HepG2 (cell line): ENCODE data around the gene UCKL1. TPM values are rescaled to one million over a fixed set of nuclear protein-coding genes. Genes with fewer than 3 reads are reported as not detected.

ENCODE experiments used
- DPF2 ChIP-seq: sonication (generic); formaldehyde crosslinking; IDR thresholded peaks from 2 replicates; pipeline ENCODE4 v1.4.0; 2020; ENCODE audit warnings: mild to moderate bottlenecking, low read depth, missing genetic modification reagents, borderline replicate concordance
- EED ChIP-seq: sonication (generic); formaldehyde crosslinking; IDR thresholded peaks from 2 replicates; pipeline ENCODE4 v1.5.0; 2020; ENCODE audit warnings: mild to moderate bottlenecking, missing genetic modification reagents
- JARID2 ChIP-seq: sonication (generic); formaldehyde crosslinking; IDR thresholded peaks from 2 replicates; pipeline ENCODE4 v1.8.1; 2023; ENCODE audit warnings: missing genetic modification reagents, inconsistent platforms; ENCODE audit not compliant: insufficient replicate concordance
- KLF15 ChIP-seq: sonication (generic); formaldehyde crosslinking; IDR thresholded peaks from 2 replicates; pipeline ENCODE4 v1.8.1; 2023; ENCODE audit warnings: borderline replicate concordance, mild to moderate bottlenecking, inconsistent platforms, missing genetic modification reagents, mixed read lengths
- MED1 ChIP-seq: sonication (generic); formaldehyde crosslinking; IDR thresholded peaks from 2 replicates; pipeline ENCODE4 v1.4.0; 2020; ENCODE audit warnings: missing genetic modification reagents
- MYNN ChIP-seq: sonication (generic); formaldehyde crosslinking; IDR thresholded peaks from 2 replicates; pipeline ENCODE4 v1.4.0; 2020; ENCODE audit warnings: mild to moderate bottlenecking, low read depth, missing genetic modification reagents
- NCOA2 ChIP-seq: sonication (generic); formaldehyde crosslinking; IDR thresholded peaks from 2 replicates; pipeline ENCODE4 v1.8.0; 2022; ENCODE audit warnings: inconsistent platforms
- RAD51 ChIP-seq: fragments of 450-650 bp; IDR thresholded peaks from 2 replicates; pipeline ENCODE4 v1.6.1; 2016; ENCODE audit warnings: borderline replicate concordance
- ZNF670 ChIP-seq: sonication (generic); formaldehyde crosslinking; IDR thresholded peaks from 2 replicates; pipeline ENCODE4 v1.8.0; 2022; ENCODE audit warnings: mild to moderate bottlenecking, missing genetic modification reagents, borderline replicate concordance
- ZSCAN29 ChIP-seq: sonication (generic); formaldehyde crosslinking; conservative IDR thresholded peaks from 2 replicates; pipeline ENCODE4 v1.4.0; 2020; ENCODE audit warnings: mild to moderate bottlenecking, missing genetic modification reagents
- polyA plus RNA-seq, 8 experiments: library from polyadenylated mRNA; depleted of rRNA in 3 of 8; stranded (reverse) in 7 of 8; unstranded in 1 of 8; fragments of >200 nt; fragmentation: Illumina TruSeq in 4 of 8; extraction: Trizol in 4 of 8; gene quantifications; 2 replicates each; pipeline versions ENCODE4 v1.2.1 to v1.2.3, GENCODE V29; 2011 to 2016; ENCODE audit warnings: low read depth in 4 of 8, missing spikeins in 1 of 8, mixed read lengths in 1 of 8; ENCODE audit not compliant: insufficient read depth in 1 of 8
- total RNA-seq, 5 experiments: library from RNA; depleted of rRNA; stranded (reverse); fragments of >200 nt; fragmentation: Illumina TruSeq; extraction: Trizol; gene quantifications; 2 replicates each; pipeline ENCODE4 v1.2.3, GENCODE V29; 2016; ENCODE audit warnings: low read depth in 1 of 5
- TF ChIP-seq, protein P1 (sequence below), 2 experiments: IDR thresholded peaks; 2 replicates each; pipeline ENCODE4 v1.6.1; 2011 to 2012; ENCODE audit warnings: low read length in 2 of 2, borderline replicate concordance in 1 of 2, low read depth in 1 of 2, mild to moderate bottlenecking in 1 of 2, moderate library complexity in 1 of 2
- TF ChIP-seq, protein P2 (sequence below): sonication (generic); formaldehyde crosslinking; IDR thresholded peaks from 2 replicates; pipeline ENCODE4 v1.5.0; 2020; ENCODE audit warnings: mild to moderate bottlenecking, missing genetic modification reagents, borderline replicate concordance
- TF ChIP-seq, protein P3 (sequence below): sonication (generic); formaldehyde crosslinking; conservative IDR thresholded peaks from 2 replicates; pipeline ENCODE4 v1.4.0; 2020; ENCODE audit warnings: missing genetic modification reagents

UCKL1 gene
- total and polyA plus RNA-seq, 2 of the 13 experiments (the other 11 are each of a cell fraction or from before 2014, with no cell fraction given) = 50.2 to 126 TPM

DNA sequence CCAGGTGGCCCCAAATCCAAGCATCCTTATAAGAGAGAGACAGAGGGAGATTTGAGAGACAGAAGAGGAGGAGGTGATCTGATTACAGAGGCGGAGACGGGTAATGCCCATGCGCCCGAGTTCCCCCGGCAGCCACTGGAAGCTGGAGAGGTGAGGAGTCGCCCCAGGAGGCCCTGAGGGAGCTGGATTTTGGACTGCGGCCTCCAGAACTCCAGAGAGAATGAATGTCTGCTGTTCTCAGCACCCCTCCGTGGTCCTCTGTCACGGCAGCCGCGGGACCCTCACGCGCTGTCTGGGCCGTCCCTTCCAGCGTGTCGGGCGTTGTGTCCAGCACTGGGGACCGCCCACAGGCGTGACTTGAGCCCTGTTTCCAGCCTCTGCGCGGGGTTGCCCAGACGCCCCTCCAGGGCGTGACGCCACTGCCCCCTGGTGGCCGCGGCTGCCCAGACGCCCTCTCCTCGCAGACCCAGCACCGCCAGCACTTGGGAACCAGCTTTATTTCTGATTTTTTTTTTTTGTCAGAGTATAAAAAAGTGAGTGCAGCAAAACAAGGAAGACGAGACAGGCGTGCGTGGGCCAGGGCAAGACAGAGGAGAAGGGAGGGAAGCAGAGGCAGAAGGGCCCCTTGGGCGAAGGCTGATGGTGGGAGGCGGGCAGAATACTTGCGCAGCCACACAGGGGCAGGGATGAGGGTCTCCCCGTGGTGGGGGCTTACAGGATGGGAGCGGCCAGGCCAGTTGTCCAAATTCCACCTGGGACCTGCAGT is 17.6 kb upstream of the UCKL1 start (continued):
- no peak for TF ChIP-seq JARID2 (CRISPR knock-in tag)
- TF ChIP-seq ZSCAN29 (CRISPR knock-in tag) = no peak; the same call in 1 of the 2 replicates
- peak; percentile 85 for TF ChIP-seq MED1
- TF ChIP-seq, protein P1, sequence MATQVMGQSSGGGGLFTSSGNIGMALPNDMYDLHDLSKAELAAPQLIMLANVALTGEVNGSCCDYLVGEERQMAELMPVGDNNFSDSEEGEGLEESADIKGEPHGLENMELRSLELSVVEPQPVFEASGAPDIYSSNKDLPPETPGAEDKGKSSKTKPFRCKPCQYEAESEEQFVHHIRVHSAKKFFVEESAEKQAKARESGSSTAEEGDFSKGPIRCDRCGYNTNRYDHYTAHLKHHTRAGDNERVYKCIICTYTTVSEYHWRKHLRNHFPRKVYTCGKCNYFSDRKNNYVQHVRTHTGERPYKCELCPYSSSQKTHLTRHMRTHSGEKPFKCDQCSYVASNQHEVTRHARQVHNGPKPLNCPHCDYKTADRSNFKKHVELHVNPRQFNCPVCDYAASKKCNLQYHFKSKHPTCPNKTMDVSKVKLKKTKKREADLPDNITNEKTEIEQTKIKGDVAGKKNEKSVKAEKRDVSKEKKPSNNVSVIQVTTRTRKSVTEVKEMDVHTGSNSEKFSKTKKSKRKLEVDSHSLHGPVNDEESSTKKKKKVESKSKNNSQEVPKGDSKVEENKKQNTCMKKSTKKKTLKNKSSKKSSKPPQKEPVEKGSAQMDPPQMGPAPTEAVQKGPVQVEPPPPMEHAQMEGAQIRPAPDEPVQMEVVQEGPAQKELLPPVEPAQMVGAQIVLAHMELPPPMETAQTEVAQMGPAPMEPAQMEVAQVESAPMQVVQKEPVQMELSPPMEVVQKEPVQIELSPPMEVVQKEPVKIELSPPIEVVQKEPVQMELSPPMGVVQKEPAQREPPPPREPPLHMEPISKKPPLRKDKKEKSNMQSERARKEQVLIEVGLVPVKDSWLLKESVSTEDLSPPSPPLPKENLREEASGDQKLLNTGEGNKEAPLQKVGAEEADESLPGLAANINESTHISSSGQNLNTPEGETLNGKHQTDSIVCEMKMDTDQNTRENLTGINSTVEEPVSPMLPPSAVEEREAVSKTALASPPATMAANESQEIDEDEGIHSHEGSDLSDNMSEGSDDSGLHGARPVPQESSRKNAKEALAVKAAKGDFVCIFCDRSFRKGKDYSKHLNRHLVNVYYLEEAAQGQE (IDR thresholded peaks at IDR 0.05; ENCODE audit: borderline replicate concordance in 1 of 2, low read depth in 1 of 2, low read length in 2 of 2) = no peak
- TF ChIP-seq, protein P2, sequence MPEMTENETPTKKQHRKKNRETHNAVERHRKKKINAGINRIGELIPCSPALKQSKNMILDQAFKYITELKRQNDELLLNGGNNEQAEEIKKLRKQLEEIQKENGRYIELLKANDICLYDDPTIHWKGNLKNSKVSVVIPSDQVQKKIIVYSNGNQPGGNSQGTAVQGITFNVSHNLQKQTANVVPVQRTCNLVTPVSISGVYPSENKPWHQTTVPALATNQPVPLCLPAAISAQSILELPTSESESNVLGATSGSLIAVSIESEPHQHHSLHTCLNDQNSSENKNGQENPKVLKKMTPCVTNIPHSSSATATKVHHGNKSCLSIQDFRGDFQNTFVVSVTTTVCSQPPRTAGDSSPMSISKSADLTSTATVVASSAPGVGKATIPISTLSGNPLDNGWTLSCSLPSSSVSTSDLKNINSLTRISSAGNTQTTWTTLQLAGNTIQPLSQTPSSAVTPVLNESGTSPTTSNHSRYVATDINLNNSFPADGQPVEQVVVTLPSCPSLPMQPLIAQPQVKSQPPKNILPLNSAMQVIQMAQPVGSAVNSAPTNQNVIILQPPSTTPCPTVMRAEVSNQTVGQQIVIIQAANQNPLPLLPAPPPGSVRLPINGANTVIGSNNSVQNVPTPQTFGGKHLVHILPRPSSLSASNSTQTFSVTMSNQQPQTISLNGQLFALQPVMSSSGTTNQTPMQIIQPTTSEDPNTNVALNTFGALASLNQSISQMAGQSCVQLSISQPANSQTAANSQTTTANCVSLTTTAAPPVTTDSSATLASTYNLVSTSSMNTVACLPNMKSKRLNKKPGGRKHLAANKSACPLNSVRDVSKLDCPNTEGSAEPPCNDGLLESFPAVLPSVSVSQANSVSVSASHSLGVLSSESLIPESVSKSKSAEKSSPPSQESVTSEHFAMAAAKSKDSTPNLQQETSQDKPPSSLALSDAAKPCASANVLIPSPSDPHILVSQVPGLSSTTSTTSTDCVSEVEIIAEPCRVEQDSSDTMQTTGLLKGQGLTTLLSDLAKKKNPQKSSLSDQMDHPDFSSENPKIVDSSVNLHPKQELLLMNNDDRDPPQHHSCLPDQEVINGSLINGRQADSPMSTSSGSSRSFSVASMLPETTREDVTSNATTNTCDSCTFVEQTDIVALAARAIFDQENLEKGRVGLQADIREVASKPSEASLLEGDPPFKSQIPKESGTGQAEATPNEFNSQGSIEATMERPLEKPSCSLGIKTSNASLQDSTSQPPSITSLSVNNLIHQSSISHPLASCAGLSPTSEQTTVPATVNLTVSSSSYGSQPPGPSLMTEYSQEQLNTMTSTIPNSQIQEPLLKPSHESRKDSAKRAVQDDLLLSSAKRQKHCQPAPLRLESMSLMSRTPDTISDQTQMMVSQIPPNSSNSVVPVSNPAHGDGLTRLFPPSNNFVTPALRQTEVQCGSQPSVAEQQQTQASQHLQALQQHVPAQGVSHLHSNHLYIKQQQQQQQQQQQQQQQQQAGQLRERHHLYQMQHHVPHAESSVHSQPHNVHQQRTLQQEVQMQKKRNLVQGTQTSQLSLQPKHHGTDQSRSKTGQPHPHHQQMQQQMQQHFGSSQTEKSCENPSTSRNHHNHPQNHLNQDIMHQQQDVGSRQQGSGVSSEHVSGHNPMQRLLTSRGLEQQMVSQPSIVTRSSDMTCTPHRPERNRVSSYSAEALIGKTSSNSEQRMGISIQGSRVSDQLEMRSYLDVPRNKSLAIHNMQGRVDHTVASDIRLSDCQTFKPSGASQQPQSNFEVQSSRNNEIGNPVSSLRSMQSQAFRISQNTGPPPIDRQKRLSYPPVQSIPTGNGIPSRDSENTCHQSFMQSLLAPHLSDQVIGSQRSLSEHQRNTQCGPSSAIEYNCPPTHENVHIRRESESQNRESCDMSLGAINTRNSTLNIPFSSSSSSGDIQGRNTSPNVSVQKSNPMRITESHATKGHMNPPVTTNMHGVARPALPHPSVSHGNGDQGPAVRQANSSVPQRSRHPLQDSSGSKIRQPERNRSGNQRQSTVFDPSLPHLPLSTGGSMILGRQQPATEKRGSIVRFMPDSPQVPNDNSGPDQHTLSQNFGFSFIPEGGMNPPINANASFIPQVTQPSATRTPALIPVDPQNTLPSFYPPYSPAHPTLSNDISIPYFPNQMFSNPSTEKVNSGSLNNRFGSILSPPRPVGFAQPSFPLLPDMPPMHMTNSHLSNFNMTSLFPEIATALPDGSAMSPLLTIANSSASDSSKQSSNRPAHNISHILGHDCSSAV = no peak
- TF ChIP-seq KLF15 (CRISPR knock-in tag) = peak; percentile 90
- TF ChIP-seq MYNN (CRISPR knock-in tag) = peak; percentile 80
- no peak for TF ChIP-seq RAD51
- TF ChIP-seq NCOA2 (CRISPR knock-in tag) = peak; percentile 48
- TF ChIP-seq ZNF670 (CRISPR knock-in tag) = no peak
- TF ChIP-seq, protein P3, sequence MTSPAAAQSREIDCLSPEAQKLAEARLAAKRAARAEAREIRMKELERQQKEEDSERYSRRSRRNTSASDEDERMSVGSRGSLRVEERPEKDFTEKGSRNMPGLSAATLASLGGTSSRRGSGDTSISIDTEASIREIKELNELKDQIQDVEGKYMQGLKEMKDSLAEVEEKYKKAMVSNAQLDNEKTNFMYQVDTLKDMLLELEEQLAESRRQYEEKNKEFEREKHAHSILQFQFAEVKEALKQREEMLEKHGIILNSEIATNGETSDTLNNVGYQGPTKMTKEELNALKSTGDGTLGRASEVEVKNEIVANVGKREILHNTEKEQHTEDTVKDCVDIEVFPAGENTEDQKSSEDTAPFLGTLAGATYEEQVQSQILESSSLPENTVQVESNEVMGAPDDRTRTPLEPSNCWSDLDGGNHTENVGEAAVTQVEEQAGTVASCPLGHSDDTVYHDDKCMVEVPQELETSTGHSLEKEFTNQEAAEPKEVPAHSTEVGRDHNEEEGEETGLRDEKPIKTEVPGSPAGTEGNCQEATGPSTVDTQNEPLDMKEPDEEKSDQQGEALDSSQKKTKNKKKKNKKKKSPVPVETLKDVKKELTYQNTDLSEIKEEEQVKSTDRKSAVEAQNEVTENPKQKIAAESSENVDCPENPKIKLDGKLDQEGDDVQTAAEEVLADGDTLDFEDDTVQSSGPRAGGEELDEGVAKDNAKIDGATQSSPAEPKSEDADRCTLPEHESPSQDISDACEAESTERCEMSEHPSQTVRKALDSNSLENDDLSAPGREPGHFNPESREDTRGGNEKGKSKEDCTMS (CRISPR knock-in tag) = no peak
- TF ChIP-seq EED (CRISPR knock-in tag) = peak; percentile 55; the same call in 1 of the 2 replicates
- peak; percentile 19; the same call in 1 of the 2 replicates for TF ChIP-seq DPF2
